Activated CD4-positive, alpha-beta memory T cell treated with anti-CD3 and anti-CD28 coated beads for 36 hours (primary cell): ENCODE data around the gene SCN3B. TPM values are rescaled to one million over a fixed set of nuclear protein-coding genes. Genes with fewer than 3 reads are reported as not detected.

Experiments
- CTCF ChIA-PET: fragments of 350-600 bp; sonication (Branson Sonifier 250); formaldehyde crosslinking; loops from one replicate; lab custom pipeline; 2021; ENCODE audit warnings: antibody characterized with exemption, inconsistent platforms; lab: Charles Lee
- POLR2A ChIA-PET: fragments of 350-600 bp; sonication (Branson Sonifier 250); formaldehyde crosslinking; loops from one replicate; lab custom pipeline; 2021; ENCODE audit warnings: antibody characterized with exemption; lab: Charles Lee
- DNase-seq: peaks from one replicate; pipeline ENCODE4 v3.0.0-alpha.2; 2020
- H3K27ac Mint-ChIP-seq: one replicate; pipeline ENCODE4 v1.8.0; 2021; ENCODE audit warnings: mixed read lengths
- H3K27me3 Mint-ChIP-seq: one replicate; pipeline ENCODE4 v1.8.0; 2021; ENCODE audit warnings: mixed read lengths
- H3K36me3 Mint-ChIP-seq: one replicate; pipeline ENCODE4 v1.8.0; 2021; ENCODE audit warnings: mixed read lengths
- H3K4me1 Mint-ChIP-seq: one replicate; pipeline ENCODE4 v1.8.0; 2021; ENCODE audit warnings: low read depth, mixed read lengths
- H3K4me3 Mint-ChIP-seq: one replicate; pipeline ENCODE4 v1.8.0; 2021; ENCODE audit warnings: mild to moderate bottlenecking, mixed read lengths
- H3K9me3 Mint-ChIP-seq: one replicate; pipeline ENCODE4 v1.8.0; 2021; ENCODE audit warnings: mixed read lengths
- intact Hi-C: fragments of 100-400 bp; cut with micrococcal nuclease; formaldehyde crosslinking; loops from one replicate; pipeline ENCODE4 v1.15.1; 2023
- total RNA-seq, 2 experiments: library from RNA; stranded (reverse); gene quantifications; one replicate each; pipeline ENCODE4 v1.2.3, GENCODE V29; 2021

SCN3B gene
- total RNA-seq, 2 experiments from 2014 or later, result not detected

DNA sequence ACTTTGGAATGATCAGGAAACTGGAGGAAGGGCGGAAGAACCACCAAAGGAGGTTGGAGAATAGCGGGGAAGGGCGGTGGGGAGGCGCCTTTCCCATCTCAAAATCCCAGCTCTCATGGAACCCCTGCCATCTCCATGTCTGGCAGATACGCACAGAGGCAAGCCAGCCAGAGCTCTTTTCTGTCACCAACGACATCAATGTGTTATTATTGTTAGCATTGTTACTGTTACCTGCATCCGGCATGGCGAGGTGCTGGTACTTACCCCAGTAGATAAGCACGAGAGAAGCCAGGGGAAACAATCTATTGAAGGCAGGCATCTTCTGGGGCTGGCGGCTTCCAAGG lies 969 bp downstream of the SCN3B start:
- intact Hi-C loops, result no loop called here
- ChIA-PET POLR2A (no interaction called here), CTCF (interaction anchor here (0.6 to 3.0 kb wide), 4 partner anchors 53 to 855 kb away, joined by 3 to 13 read pairs (median 8); no protein-coding TSS in a partner anchor)
- H3K27me3 Mint-ChIP-seq, result peaks cover 35% of the 10 kb centered on the region
- peaks cover 4% of the 10 kb centered on the region for H3K4me1 Mint-ChIP-seq
- no peak for DNase-seq
- no peaks in the 10 kb centered on the region for H3K9me3 Mint-ChIP-seq
- no peak overlapping the region for H3K4me3 Mint-ChIP-seq
- H3K27ac Mint-ChIP-seq, result no peak overlapping the region
- H3K36me3 Mint-ChIP-seq, result no peaks in the 10 kb centered on the region

DNA sequence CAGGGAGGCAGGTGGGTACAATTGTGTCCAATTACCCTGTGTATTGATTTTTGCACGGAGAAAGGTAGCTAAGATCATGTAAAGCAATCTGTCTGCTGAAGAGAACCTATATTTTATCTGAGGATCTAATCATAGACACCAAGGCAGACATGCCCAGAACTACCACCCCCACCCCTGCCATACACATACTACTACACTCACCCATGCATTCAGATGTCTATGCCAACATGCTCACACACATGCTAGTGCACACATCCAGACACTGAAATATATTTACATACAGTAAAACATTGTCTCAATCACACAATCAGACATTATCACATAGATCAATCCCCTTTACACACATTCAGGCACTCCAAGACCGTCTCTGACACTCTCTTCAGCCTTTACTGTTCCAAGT lies 1.8 kb downstream of the SCN3B start:
- H3K27ac Mint-ChIP-seq, result no peak overlapping the region
- H3K36me3 Mint-ChIP-seq, result no peaks in the 10 kb centered on the region
- H3K4me1 Mint-ChIP-seq, result peaks cover 4% of the 10 kb centered on the region
- no peak overlapping the region for H3K4me3 Mint-ChIP-seq
- POLR2A ChIA-PET, result no interaction called here
- intact Hi-C loops, result no loop called here
- CTCF ChIA-PET, result interaction anchor here (1.4 to 3.0 kb wide), 2 partner anchors 55 to 59 kb away, joined by 6 to 13 read pairs; no protein-coding TSS in a partner anchor
- peaks cover 35% of the 10 kb centered on the region for H3K27me3 Mint-ChIP-seq
- DNase-seq, result no peak
- no peaks in the 10 kb centered on the region for H3K9me3 Mint-ChIP-seq

DNA sequence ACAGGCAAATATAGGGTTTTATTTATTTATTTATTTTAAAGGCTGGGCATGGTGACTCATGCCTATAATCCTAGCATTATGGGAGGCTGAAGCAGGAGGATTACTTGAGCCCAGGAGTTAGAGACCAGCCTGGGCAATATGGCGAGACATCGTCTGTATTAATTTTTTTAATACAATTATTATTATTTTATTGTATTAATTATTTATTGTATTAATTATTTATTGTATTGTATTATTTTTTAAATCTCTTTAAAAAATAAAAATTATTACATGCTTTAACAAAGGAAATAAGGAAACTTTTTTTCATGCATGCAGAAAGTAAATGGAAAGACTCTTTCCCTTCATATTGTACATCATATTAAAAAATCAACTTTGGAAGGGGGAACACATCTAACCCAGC lies 3.5 kb downstream of the SCN3B start:
- peaks cover 39% of the 10 kb centered on the region for H3K27me3 Mint-ChIP-seq

DNA sequence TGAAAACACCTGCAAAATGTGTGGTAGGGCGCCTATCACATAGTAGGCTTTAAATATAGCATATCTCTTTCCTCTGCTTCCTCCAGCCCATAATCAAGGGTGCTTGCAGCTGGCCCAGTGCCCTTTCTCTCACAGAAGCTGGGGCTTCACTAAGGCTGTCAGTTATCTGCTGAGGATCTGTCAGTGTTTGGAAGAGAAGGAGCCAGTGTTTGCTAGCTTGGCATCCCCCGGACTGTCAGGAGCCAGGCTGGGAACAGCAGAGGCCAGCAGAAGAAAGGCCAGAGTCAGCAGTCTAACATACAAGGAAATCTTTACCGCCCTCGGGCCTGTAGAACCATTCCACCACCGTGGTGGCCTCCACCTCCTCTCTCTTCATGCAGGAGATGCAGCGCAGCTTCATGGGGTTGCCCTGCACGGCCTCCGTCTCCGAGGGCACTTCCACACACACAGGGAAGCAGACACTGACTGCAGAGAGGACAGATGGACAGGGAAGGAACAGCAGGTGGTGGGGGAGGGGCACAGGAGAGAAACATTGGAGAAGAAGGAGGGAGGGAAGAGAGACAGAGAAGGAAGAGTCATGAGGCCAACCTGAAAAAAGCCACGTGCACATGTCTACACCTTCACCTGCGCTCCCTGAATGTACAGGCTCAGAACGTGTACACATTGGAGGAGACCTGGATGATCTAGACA lies 9.0 kb downstream of the SCN3B start:
- no peak overlapping the region for H3K27ac Mint-ChIP-seq
- no peak for DNase-seq
- no peaks in the 10 kb centered on the region for H3K36me3 Mint-ChIP-seq
- H3K27me3 Mint-ChIP-seq, result peaks cover 16% of the 10 kb centered on the region
- H3K4me1 Mint-ChIP-seq, result no peaks in the 10 kb centered on the region
- H3K4me3 Mint-ChIP-seq, result no peak overlapping the region
- H3K9me3 Mint-ChIP-seq, result no peaks in the 10 kb centered on the region
- CTCF ChIA-PET, result interaction anchor here (8.9 kb wide), 1 partner anchor 63 kb away, joined by 163 read pairs; no protein-coding TSS in a partner anchor
- intact Hi-C loops, result no loop called here
- POLR2A ChIA-PET, result no interaction called here

More for the DNA sequence above, 3.5 kb downstream of the SCN3B start:
- intact Hi-C loops, result no loop called here
- POLR2A ChIA-PET, result no interaction called here
- DNase-seq, result no peak
- Mint-ChIP-seq H3K36me3 (no peaks in the 10 kb centered on the region), H3K27ac (no peak overlapping the region), H3K9me3 (no peaks in the 10 kb centered on the region), H3K4me3 (no peak overlapping the region), H3K4me1 (peaks cover 4% of the 10 kb centered on the region)
- CTCF ChIA-PET, result interaction anchor here (1.1 to 1.3 kb wide), 3 partner anchors 8 to 13 kb away, joined by 3 to 5 read pairs (median 4); no protein-coding TSS in a partner anchor

DNA sequence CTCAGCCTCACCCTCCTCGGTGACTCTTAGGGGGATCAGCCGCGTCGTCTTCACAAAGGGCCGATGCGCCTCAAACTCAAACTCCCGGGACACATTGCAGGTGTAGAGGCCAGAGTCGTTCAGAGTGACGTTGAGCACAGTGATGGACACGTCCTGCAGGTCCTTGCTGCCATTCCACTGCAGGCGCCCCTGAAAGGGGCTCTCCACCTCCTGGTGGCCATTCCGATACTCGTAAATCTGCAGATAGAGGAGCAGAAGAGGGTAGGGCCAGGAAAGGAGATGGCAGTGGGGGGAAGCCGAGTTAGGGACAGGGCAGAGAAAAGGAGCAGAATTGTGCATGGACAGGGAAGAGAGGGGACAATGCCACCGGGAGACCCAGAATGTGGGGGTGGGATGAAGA lies 12.0 kb downstream of the SCN3B start:
- H3K4me3 Mint-ChIP-seq, result no peak overlapping the region
- ChIA-PET POLR2A (no interaction called here), CTCF (interaction anchor here (8.9 kb wide), 1 partner anchor 66 kb away, joined by 163 read pairs; no protein-coding TSS in a partner anchor)
- H3K27me3 Mint-ChIP-seq, result peaks cover 24% of the 10 kb centered on the region
- no peaks in the 10 kb centered on the region for H3K9me3 Mint-ChIP-seq
- no peaks in the 10 kb centered on the region for H3K36me3 Mint-ChIP-seq
- no peak for DNase-seq
- no peak overlapping the region for H3K27ac Mint-ChIP-seq
- no peaks in the 10 kb centered on the region for H3K4me1 Mint-ChIP-seq
- intact Hi-C loops, result no loop called here

DNA sequence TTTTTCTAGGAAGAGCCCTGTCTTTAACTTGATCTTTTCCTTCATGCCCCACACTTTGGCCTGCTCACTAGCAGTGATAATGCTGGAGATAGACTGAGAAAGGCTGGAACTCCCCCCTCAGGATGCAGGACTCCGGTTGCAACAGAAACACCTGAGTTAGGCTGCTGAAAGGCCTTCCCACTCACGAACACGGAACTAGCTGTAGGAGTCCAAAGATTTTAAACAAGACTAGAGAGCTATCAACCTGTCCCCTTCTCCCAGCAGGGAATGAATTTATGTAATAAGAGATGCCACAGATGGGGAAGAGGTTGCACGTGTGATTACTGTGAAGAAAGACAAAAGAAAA lies 13.0 kb downstream of the SCN3B start:
- CTCF ChIA-PET, result interaction anchor here (1.3 to 8.9 kb wide), 3 partner anchors 11 to 67 kb away, joined by 3 to 163 read pairs (median 4); no protein-coding TSS in a partner anchor
- intact Hi-C loops, result loop anchor here (1.0 kb wide), 1 partner anchor 66 kb away; no protein-coding TSS in a partner anchor
- Mint-ChIP-seq H3K27me3 (peaks cover 22% of the 10 kb centered on the region), H3K4me1 (no peaks in the 10 kb centered on the region), H3K27ac (no peak overlapping the region), H3K36me3 (no peaks in the 10 kb centered on the region), H3K9me3 (no peaks in the 10 kb centered on the region), H3K4me3 (no peak overlapping the region)
- no peak for DNase-seq
- POLR2A ChIA-PET, result no interaction called here

DNA sequence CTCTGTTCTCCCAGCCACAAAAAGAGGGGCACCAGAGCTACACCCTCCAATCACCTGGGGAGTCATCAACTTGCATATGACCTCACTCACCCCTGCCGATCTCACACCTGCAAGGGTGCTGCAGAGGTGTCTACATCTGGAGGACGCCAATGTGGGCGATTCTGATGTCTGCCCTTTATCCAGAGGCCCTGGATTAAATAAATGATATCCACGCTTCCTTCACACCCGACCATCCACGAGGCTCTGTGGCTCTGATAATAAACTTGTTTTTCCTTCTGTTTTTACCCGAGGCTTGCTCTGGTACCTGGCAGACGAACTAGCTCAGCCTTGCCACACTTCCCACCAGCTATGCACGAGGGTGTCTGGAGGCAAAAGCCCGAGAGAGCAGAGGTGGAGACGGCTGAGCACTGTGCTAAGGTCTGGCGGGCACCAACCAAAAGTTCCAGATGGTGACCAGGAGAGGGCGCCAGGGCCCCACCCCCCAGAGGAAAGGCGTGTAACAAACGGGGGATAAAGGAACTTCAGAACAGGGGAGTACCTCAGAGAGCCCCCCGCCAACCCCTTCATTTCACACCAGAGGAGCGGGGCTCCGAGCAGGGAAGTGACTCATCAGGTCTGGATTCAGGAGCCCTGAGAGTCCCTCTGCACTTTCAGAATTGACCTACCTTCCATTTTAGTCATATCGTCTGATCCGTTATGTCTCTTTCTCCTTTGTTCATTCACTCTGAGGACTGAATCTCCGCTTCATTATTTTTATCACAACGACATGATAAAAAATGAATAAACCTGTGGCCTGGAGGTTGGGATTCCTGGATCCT lies 13.5 kb downstream of the SCN3B start:
- ChIA-PET POLR2A (no interaction called here), CTCF (interaction anchor here (0.7 to 8.9 kb wide), 9 partner anchors 10 to 100 kb away, joined by 3 to 163 read pairs (median 3); no protein-coding TSS in a partner anchor)
- Mint-ChIP-seq H3K4me3 (no peak overlapping the region), H3K27me3 (peaks cover 17% of the 10 kb centered on the region), H3K36me3 (no peaks in the 10 kb centered on the region), H3K4me1 (no peaks in the 10 kb centered on the region), H3K9me3 (no peaks in the 10 kb centered on the region), H3K27ac (no peak overlapping the region)
- intact Hi-C loops, result loop anchor here (1.0 kb wide), 1 partner anchor 66 kb away; no protein-coding TSS in a partner anchor
- peak; percentile 66 for DNase-seq

DNA sequence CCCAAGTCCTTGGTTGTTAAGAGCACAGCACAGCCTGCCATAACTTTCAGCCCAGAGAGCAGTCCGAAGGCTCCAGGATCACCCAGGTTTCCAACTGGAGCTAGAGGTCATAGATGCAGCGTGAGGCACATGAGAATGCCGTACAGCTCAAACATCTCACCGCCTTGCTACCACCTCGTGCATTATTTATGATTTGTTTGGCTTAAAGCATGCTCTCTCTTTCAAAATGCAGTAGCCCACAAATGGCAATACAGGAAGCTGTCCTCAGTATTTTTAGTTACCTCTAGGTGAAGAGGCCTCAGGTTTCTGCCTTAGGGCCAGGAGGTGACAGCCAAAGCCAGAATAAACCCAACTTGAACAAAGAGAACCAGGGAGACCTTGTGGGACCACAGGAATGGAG lies 14.4 kb downstream of the SCN3B start:
- Mint-ChIP-seq H3K9me3 (no peaks in the 10 kb centered on the region), H3K4me3 (no peak overlapping the region), H3K27ac (no peak overlapping the region), H3K27me3 (peaks cover 13% of the 10 kb centered on the region), H3K4me1 (no peaks in the 10 kb centered on the region), H3K36me3 (no peaks in the 10 kb centered on the region)
- ChIA-PET CTCF (interaction anchor here (0.9 to 8.9 kb wide), 7 partner anchors 10 to 379 kb away, joined by 3 to 163 read pairs (median 3); no protein-coding TSS in a partner anchor), POLR2A (no interaction called here)
- no peak for DNase-seq
- intact Hi-C loops, result no loop called here

DNA sequence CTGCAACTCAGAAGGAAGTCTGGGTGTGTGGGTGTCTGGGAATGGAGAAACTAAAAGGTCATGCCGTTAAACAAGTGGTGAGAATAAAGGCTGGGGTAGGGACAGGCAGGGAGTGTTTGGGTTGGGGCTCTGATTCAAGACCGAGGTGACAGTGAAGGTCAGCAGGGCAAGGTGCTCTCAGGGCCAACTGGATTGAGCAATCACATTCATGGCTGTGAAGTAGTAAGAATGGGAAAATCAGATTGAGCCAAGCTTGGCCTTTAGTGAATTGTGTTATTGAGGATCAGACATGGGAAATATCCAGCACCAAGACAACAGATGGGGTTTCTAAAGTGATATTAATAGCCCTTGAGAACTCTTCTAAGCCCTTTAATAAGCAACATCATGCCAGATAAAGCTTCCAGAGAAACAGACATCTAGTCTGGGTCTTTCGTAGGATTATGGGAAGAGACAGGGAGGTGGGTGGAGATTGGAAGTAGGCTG lies 24.3 kb downstream of the SCN3B start:
- Mint-ChIP-seq H3K9me3 (no peaks in the 10 kb centered on the region), H3K4me3 (no peak overlapping the region), H3K27ac (no peak overlapping the region), H3K27me3 (peaks cover 3% of the 10 kb centered on the region), H3K36me3 (peaks cover 2% of the 10 kb centered on the region), H3K4me1 (no peaks in the 10 kb centered on the region)
- intact Hi-C loops, result no loop called here
- ChIA-PET CTCF (interaction anchor here (0.5 to 1.1 kb wide), 4 partner anchors 11 to 527 kb away, joined by 3 to 4 read pairs (median 3); no protein-coding TSS in a partner anchor), POLR2A (no interaction called here)
- DNase-seq, result no peak

DNA sequence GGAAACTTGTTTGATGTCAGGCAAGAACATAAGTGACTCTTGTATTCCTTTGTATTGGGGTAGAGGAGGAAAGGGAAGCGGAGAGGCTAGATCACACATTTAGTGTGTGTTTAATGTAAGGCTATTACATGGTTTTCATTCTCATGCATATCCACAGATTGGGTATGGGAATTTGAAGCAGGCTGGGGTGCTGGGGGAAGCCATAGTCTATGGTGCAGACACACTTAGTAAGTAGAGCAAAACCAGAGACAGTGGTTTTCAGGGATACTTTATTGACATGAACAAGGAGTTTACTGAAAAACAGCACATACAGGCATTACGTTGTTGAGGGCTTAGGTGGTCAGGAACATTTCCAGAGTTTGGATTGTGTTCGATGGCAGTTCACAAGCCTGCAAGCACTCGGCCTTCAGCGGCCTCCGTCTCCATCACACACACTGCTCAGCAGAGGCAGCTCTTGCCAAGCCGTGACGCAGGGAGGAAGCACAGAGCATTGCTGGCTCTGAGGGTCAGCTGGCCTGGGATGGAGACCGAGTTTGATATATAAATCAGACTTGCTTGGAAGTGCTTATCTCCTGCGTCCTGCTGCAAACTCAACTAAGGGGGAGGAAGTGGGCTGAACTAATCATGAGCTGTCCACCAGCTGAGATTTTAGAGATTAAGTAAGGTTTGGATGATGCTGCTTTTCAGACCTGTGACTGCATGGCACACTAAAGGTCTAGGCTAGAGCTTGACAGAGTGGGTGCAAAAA lies 25.3 kb downstream of the SCN3B start:
- Mint-ChIP-seq H3K9me3 (no peaks in the 10 kb centered on the region), H3K27me3 (no peaks in the 10 kb centered on the region), H3K4me3 (no peak overlapping the region), H3K27ac (no peak overlapping the region), H3K36me3 (peaks cover 3% of the 10 kb centered on the region), H3K4me1 (no peaks in the 10 kb centered on the region)
- intact Hi-C loops, result no loop called here
- CTCF ChIA-PET, result interaction anchor here (1.0 kb wide), 1 partner anchor 78 kb away, joined by 4 read pairs; no protein-coding TSS in a partner anchor
- no peak for DNase-seq
- POLR2A ChIA-PET, result no interaction called here

DNA sequence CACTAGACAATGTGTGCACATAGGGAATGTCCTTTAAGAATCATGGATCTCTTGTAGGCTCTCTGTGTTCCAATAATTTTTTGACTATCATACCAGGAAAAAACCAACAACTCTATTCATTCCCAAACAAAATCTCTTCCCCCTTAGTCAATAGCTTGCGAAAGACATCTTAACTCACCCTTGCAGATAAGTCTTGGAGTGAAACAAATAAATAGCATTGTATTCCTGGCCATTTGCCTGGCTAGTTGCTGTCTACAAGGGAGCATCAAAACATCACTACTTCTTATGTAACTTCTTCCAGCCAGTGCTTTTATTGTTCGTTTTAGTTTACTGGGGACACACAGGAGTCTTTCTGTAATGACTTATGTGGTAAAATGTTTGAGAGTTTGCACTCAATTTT lies 29.4 kb downstream of the SCN3B start:
- Mint-ChIP-seq H3K4me1 (no peaks in the 10 kb centered on the region), H3K36me3 (peaks cover 10% of the 10 kb centered on the region), H3K4me3 (no peak overlapping the region), H3K27ac (no peak overlapping the region), H3K27me3 (no peaks in the 10 kb centered on the region), H3K9me3 (no peaks in the 10 kb centered on the region)
- ChIA-PET POLR2A (no interaction called here), CTCF (interaction anchor here (1.3 to 1.6 kb wide), 2 partner anchors 14 to 44 kb away, joined by 4 to 5 read pairs; no protein-coding TSS in a partner anchor)
- DNase-seq, result no peak
- intact Hi-C loops, result no loop called here
